ENCODE measurements around the gene ADCY1. TPM values are rescaled to one million over a fixed set of nuclear protein-coding genes. Genes with fewer than 3 reads are reported as not detected.

The ADCY1 gene
- total and polyA plus RNA-seq, 4 donors, result 0.33 to 20.1 (median 4.1) TPM

DNA sequence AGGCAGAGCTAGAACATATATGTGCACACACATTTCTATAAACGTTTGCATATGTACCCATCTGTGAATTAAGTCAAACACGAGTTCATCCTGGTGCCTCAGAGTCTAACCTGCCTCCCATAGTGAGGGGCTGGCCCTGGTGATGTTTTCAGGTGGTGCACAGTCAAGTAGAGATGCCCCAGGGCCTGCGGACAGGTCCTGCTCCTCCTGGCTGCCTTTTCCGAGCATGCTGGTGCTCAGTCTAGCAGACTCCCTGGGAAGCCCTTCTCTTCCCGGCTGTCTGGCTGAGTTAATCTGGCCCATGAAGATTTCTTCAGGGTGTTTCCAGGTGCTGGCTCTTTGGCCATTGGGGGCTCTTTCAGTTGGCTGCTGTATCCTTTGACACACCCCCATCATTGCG lies 14.3 kb downstream of the ADCY1 start:
- DNase-seq (ENCODE audit: low spot score), result no peak
- Histone ChIP-seq H3K36me3 (ENCODE audit: control insufficient read depth in 4 of 4, insufficient read depth in 3 of 4, low read depth in 1 of 4, low read length in 3 of 4) (no peaks in the 10 kb centered on the region), H3K4me3 (ENCODE audit: low read depth in 1 of 3, low read length in 3 of 3) (no peak overlapping the region), H3K27ac (ENCODE audit: low read depth in 1 of 2, low read length in 2 of 2) (no peak overlapping the region), H3K9me3 (ENCODE audit: control insufficient read depth in 4 of 4, low read length in 3 of 4) (no peaks in the 10 kb centered on the region), H3K9ac (ENCODE audit: low read depth in 1 of 2, low read length in 2 of 2) (no peak overlapping the region), H3K4me1 (ENCODE audit: control insufficient read depth in 4 of 4, insufficient read depth in 4 of 4, low read length in 3 of 4) (no peaks in the 10 kb centered on the region), H3K27me3 (ENCODE audit: control insufficient read depth in 4 of 4, insufficient read depth in 4 of 4, low read length in 3 of 4) (no peaks in the 10 kb centered on the region)
- TF ChIP-seq SP1 (IDR thresholded peaks at IDR 0.05), result no peak
- no peak for TF ChIP-seq TAF1 (conservative IDR thresholded peaks at IDR 0.05)
- no peak for TF ChIP-seq MAX (IDR thresholded peaks at IDR 0.05)
- TF ChIP-seq FOXA2 (IDR thresholded peaks at IDR 0.05), result no peak
- TF ChIP-seq JUND (IDR thresholded peaks at IDR 0.05), result no peak
- no peak for TF ChIP-seq NR2F2 (IDR thresholded peaks at IDR 0.05)
- TF ChIP-seq, protein P1, sequence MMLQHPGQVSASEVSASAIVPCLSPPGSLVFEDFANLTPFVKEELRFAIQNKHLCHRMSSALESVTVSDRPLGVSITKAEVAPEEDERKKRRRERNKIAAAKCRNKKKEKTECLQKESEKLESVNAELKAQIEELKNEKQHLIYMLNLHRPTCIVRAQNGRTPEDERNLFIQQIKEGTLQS (IDR thresholded peaks at IDR 0.05), result no peak
- TF ChIP-seq, protein P2, sequence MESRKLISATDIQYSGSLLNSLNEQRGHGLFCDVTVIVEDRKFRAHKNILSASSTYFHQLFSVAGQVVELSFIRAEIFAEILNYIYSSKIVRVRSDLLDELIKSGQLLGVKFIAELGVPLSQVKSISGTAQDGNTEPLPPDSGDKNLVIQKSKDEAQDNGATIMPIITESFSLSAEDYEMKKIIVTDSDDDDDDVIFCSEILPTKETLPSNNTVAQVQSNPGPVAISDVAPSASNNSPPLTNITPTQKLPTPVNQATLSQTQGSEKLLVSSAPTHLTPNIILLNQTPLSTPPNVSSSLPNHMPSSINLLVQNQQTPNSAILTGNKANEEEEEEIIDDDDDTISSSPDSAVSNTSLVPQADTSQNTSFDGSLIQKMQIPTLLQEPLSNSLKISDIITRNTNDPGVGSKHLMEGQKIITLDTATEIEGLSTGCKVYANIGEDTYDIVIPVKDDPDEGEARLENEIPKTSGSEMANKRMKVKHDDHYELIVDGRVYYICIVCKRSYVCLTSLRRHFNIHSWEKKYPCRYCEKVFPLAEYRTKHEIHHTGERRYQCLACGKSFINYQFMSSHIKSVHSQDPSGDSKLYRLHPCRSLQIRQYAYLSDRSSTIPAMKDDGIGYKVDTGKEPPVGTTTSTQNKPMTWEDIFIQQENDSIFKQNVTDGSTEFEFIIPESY (IDR thresholded peaks at IDR 0.05), result no peak
- TF ChIP-seq FOXA1 (IDR thresholded peaks at IDR 0.05), result no peak
- TF ChIP-seq RXRA (IDR thresholded peaks at IDR 0.05), result no peak
- TF ChIP-seq GABPA (IDR thresholded peaks at IDR 0.05 in 1 of 2, conservative IDR thresholded peaks at IDR 0.05 in 1 of 2), result no peak
- no peak for TF ChIP-seq CTCF (IDR thresholded peaks at IDR 0.05; ENCODE audit: low read depth, low read length, missing input control)
- no peak for TF ChIP-seq HNF4A (conservative IDR thresholded peaks at IDR 0.05)
- no peak for TF ChIP-seq EGR1 (IDR thresholded peaks at IDR 0.05; ENCODE audit: low read depth in 2 of 2)
- TF ChIP-seq HNF4G (IDR thresholded peaks at IDR 0.05), result no peak
- WGBS, result 85% methylated on average over 6 of the region's 6 CpGs

- Histone ChIP-seq H3K9me3 (ENCODE audit: control insufficient read depth in 4 of 4, low read length in 3 of 4) (no peaks in the 10 kb centered on the region), H3K27ac (ENCODE audit: low read depth in 1 of 2, low read length in 2 of 2) (no peak overlapping the region), H3K9ac (ENCODE audit: low read depth in 1 of 2, low read length in 2 of 2) (no peak overlapping the region), H3K4me1 (ENCODE audit: control insufficient read depth in 4 of 4, insufficient read depth in 4 of 4, low read length in 3 of 4) (no peaks in the 10 kb centered on the region), H3K27me3 (ENCODE audit: control insufficient read depth in 4 of 4, insufficient read depth in 4 of 4, low read length in 3 of 4) (no peaks in the 10 kb centered on the region), H3K36me3 (ENCODE audit: control insufficient read depth in 4 of 4, insufficient read depth in 3 of 4, low read depth in 1 of 4, low read length in 3 of 4) (no peaks in the 10 kb centered on the region), H3K4me3 (ENCODE audit: low read depth in 1 of 3, low read length in 3 of 3) (no peak overlapping the region)
- TF ChIP-seq, protein P2 (IDR thresholded peaks at IDR 0.05), result no peak
- TF ChIP-seq, protein P1 (IDR thresholded peaks at IDR 0.05), result no peak
- TF ChIP-seq HNF4G (IDR thresholded peaks at IDR 0.05) (no peak), TAF1 (conservative IDR thresholded peaks at IDR 0.05) (no peak), MAX (IDR thresholded peaks at IDR 0.05) (no peak), REST (IDR thresholded peaks at IDR 0.05) (no peak), CTCF (IDR thresholded peaks at IDR 0.05; ENCODE audit: low read depth, low read length, missing input control) (no peak), GABPA (IDR thresholded peaks at IDR 0.05 in 1 of 2, conservative IDR thresholded peaks at IDR 0.05 in 1 of 2) (no peak), HNF4A (conservative IDR thresholded peaks at IDR 0.05) (no peak)
- 91% methylated on average over 10 of the region's 10 CpGs for WGBS
- no peak for DNase-seq (ENCODE audit: low spot score)
Observed at GRCh38 chr7:45589061-45589460, 14.9 kb downstream of the ADCY1 start.

All from liver (tissue), 9 donors.